Mesothelial cell of epicardium (in vitro differentiated cells): Measurements from ENCODE around the gene VWA3A. TPM values are rescaled to one million over a fixed set of nuclear protein-coding genes. Genes with fewer than 3 reads are reported as not detected.
"Not testable (repeated sequence)": the region's sequence is repeated elsewhere in the genome, so short reads cannot be mapped to it uniquely, and the experiment has no call there.

Source experiments
- DNase-seq, 2 experiments: peaks; one replicate each; pipeline ENCODE4 v3.0.0; 2021; ENCODE audit warnings: low spot score in 2 of 2; ENCODE audit not compliant: unreplicated experiment in 2 of 2
- H3K27ac Mint-ChIP-seq: 2 replicates; pipeline ENCODE4 v1.8.0; 2021; ENCODE audit warnings: mixed read lengths
- H3K27me3 Mint-ChIP-seq: 2 replicates; pipeline ENCODE4 v1.8.0; 2021; ENCODE audit warnings: low read depth, mixed read lengths
- H3K36me3 Mint-ChIP-seq: 2 replicates; pipeline ENCODE4 v1.8.0; 2021; ENCODE audit warnings: mixed read lengths
- H3K4me1 Mint-ChIP-seq: 2 replicates; pipeline ENCODE4 v1.8.0; 2021; ENCODE audit warnings: mixed read lengths
- H3K4me3 Mint-ChIP-seq: 2 replicates; pipeline ENCODE4 v1.8.0; 2021; ENCODE audit warnings: mild to moderate bottlenecking, moderate library complexity, mixed read lengths
- H3K9me3 Mint-ChIP-seq: 2 replicates; pipeline ENCODE4 v1.8.0; 2021; ENCODE audit warnings: mixed read lengths
- total RNA-seq: library from RNA; stranded (reverse); gene quantifications from 3 replicates; pipeline ENCODE4 v1.2.1, GENCODE V29; 2021
- TF ChIP-seq, protein P1 (sequence below): fragments of 200-600 bp; sonication (generic); IDR thresholded peaks from one replicate; pipeline ENCODE4 v1.5.0; 2021; ENCODE audit warnings: antibody characterized with exemption; ENCODE audit not compliant: unreplicated experiment

Gene VWA3A
- total RNA-seq, 1 donor from 2014 or later: 0.18 TPM

DNA sequence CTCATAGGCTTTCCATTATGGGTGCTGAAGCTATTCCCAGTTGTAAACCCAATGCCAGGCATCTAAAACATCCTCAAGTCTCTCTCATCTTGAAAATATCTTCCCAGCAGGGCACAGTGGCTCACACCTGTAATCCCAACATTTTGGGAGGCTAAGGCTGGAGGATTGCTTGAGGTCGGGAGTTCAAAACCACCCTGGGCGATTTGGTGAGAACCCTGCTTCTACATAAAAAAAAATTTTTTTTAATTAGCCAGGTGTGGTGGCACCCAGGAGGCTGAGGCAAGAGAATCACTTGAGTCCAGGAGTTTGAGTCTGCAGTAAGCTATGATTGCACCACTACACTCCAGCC is 100.7 kb downstream of the VWA3A start:
- TF ChIP-seq, protein P1, sequence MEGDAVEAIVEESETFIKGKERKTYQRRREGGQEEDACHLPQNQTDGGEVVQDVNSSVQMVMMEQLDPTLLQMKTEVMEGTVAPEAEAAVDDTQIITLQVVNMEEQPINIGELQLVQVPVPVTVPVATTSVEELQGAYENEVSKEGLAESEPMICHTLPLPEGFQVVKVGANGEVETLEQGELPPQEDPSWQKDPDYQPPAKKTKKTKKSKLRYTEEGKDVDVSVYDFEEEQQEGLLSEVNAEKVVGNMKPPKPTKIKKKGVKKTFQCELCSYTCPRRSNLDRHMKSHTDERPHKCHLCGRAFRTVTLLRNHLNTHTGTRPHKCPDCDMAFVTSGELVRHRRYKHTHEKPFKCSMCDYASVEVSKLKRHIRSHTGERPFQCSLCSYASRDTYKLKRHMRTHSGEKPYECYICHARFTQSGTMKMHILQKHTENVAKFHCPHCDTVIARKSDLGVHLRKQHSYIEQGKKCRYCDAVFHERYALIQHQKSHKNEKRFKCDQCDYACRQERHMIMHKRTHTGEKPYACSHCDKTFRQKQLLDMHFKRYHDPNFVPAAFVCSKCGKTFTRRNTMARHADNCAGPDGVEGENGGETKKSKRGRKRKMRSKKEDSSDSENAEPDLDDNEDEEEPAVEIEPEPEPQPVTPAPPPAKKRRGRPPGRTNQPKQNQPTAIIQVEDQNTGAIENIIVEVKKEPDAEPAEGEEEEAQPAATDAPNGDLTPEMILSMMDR: no peak
- Mint-ChIP-seq H3K4me3 (no peak overlapping the region), H3K36me3 (no peaks in the 10 kb centered on the region), H3K27me3 (peaks cover 3% of the 10 kb centered on the region), H3K4me1 (peaks cover 20% of the 10 kb centered on the region), H3K9me3 (no peaks in the 10 kb centered on the region), H3K27ac (no peak overlapping the region)
- no peak for DNase-seq

DNA sequence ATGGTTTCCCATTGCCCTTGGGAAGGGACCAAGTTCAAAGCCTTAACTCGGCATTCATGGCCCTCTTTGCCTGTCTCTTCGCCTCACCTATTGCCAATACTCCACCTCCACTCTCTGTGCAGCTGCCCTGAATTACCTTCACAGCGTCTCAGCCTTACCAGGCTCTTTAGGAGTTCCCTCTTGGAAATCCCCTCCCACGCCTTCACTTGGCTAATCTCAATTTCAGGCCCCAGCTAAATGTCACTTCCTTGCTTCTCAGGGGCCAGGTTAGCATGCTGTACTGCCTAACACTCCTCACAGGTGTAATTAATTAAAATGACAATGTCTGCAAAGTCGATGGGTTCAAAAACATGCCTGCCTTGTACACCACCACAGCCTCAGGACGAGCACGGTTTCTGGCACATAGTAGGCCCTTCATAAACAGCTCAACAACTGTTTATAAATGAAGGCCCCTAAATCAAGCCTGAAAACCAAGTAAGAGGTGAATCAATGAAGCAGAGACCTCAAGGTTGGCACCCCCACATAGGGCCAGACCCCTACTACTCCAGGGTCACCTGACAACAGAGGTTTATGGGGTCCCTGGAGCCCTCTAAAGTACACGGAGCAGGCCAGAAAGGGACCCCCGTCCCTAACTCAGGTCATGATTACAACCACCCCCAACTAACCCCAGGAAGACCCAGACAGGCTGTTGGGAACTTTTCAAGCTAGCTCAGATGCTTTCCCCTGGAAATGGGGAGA is 102.5 kb downstream of the VWA3A start:
- Mint-ChIP-seq H3K27ac (peak overlapping the region; percentile 96), H3K9me3 (no peaks in the 10 kb centered on the region), H3K4me1 (peaks cover 9% of the 10 kb centered on the region), H3K36me3 (no peaks in the 10 kb centered on the region), H3K4me3 (peak overlapping the region; percentile 86), H3K27me3 (peaks cover 3% of the 10 kb centered on the region)
- no peak for DNase-seq
- TF ChIP-seq, protein P1: no peak

DNA sequence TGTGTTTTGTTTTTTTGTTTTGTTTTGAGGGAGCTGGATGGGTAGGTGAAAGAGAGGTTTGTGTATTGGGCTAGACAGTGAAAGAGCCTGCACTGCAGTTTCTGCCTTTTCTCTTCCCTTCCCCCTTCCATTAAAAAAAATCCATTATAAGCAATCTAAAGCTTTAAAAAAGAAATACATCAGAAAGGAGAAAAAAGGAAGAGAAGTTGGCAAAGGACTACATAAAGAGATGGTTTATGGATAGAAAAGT is 103.0 kb downstream of the VWA3A start:
- Mint-ChIP-seq H3K9me3 (no peaks in the 10 kb centered on the region), H3K4me3 (peak overlapping the region; percentile 86), H3K27ac (peak overlapping the region; percentile 96), H3K36me3 (no peaks in the 10 kb centered on the region), H3K27me3 (peaks cover 3% of the 10 kb centered on the region), H3K4me1 (peaks cover 9% of the 10 kb centered on the region)
- TF ChIP-seq, protein P1: no peak
- no peak for DNase-seq

DNA sequence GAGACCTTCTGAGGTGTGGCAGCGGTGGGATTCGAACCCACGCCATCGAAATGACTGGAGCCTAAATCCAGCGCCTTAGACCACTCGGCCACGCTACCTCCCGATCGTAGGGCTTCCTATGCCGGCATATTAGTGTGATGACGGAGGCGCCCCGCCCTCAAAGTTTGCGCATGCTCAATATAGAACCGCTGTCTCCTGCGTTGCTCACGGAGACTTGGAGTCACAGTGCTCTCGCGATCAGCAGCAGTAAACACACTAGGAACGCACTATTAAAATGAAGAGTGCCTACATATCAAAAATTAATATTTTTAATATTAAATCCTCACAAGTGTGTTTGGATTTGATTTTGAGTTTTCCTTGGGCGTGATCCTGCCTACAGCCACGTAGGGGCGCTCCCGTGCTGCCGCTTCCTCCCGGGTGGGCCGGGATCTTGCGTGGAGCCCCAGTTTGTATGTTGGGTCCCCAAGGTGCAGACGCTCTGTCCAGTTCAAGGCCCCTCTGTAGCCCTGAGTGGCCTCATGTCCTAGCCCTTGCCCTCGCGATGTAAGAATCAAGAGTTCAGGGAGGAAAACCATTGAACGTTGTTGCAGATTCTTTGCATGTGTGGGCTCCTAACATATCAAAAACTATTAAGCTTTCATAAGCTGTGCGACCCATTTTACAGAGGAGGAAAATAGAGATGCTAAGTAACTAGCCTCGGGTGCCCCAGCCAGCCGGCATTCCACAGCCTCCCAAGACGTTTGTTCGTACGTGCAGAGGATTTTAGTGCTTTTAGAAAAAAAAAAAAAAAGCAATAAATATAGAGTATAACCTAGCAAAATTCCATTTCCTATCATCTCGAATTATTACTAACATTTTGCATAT is 103.6 kb downstream of the VWA3A start:
- no peaks in the 10 kb centered on the region for H3K36me3 Mint-ChIP-seq
- TF ChIP-seq, protein P1: peak; percentile 59
- peak overlapping the region; percentile 96 for H3K27ac Mint-ChIP-seq
- no peaks in the 10 kb centered on the region for H3K9me3 Mint-ChIP-seq
- peak; percentile 78 to 99 for DNase-seq
- peaks cover 3% of the 10 kb centered on the region for H3K27me3 Mint-ChIP-seq
- H3K4me1 Mint-ChIP-seq: peaks cover 9% of the 10 kb centered on the region
- H3K4me3 Mint-ChIP-seq: peak overlapping the region; percentile 86

DNA sequence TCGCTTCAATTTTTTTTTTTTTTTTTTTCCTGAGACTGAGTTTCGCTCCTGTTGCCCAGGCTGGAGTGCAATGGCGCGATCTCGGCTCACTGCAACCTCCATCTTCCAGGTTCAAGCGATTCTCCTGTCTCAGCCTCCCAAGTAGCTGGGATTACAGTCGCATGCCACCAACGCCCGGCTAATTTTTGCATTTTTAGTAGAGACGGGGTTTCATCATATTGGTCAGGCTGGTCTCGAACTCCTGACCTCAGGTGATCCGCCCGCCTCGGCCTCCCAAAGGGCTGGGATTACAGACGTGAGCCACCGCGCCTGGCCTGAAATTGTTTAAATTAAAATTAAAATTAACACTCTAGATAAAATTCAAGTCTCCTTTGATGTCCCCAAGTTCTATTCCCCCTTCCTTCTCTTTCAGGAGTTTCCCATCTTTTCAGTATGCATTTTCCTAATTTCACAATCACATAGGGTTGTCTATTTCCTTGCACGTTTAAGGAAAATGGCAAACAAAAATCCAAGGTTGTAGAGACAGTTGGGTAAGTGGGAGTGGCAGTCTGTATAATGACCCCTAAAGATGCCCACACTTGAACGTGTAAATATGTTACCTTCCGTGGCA is 104.3 kb downstream of the VWA3A start:
- not testable (repeated sequence) for H3K27ac Mint-ChIP-seq, H3K27me3 Mint-ChIP-seq, DNase-seq, H3K9me3 Mint-ChIP-seq, H3K4me1 Mint-ChIP-seq, H3K36me3 Mint-ChIP-seq
- peak overlapping the region; percentile 86 for H3K4me3 Mint-ChIP-seq
